Measurements from ENCODE around the gene FUS.
"Not testable (repeated sequence)": the region's sequence is repeated elsewhere in the genome, so short reads cannot be mapped to it uniquely, and the experiment has no call there.

FUS gene

GRCh38 chr16:31179747-31180459 lies at the start of gene FUS:
Gene FUS, plus strand, starts transcription at chr16:31180139. Its CDS starts 76 bp downstream, at chr16:31180215.
- DNase-seq: peak; percentile 99

- DNase-seq: no peak
Observed at GRCh38 chr16:31130336-31130891, 49.5 kb upstream of the FUS start.

DNA sequence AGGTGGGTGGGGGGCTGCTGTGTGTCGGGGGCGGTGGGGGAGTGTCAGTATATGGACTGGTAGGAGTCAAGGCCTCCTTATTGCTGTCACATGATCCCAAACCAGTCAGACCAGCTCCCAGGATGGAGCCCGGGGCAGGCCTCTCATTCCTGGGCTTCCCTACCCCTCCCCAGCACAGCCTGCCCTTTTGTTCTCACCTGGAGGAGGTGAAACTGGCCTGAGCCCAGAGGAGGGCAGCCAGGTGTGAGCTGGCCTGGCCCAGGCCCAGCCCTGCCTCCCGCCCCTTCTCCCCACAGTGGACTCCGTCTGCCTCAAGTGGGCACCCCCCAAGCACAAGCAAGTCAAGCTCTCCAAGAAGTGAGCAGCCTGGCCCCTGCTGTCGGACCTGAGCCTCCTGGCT lies 49.0 kb upstream of the FUS start:
- DNase-seq: no peak

DNA sequence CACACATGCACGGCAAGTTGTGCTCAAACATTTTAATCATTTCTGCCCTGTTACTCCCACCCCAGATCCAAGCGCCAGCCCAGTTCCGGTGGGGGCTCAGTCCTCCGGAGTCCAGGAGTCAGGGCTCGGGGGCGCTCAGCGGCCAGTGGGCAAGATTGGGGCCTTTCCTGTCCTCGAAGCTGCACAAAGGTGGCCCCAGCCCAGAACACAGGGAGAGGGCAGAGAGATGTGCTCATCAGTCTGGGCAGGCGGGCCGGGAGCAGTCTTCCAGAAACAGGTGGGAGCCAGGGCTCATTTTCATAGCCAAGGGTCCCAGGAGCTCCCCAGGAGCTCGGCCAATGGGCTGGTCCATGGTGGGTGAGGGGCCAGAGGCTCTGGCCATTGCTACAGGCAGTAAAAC lies 48.5 kb upstream of the FUS start:
- no peak for DNase-seq

GRCh38 chr16:31131841-31132271 lies 48.1 kb upstream of the FUS start:
- no peak for DNase-seq

DNA sequence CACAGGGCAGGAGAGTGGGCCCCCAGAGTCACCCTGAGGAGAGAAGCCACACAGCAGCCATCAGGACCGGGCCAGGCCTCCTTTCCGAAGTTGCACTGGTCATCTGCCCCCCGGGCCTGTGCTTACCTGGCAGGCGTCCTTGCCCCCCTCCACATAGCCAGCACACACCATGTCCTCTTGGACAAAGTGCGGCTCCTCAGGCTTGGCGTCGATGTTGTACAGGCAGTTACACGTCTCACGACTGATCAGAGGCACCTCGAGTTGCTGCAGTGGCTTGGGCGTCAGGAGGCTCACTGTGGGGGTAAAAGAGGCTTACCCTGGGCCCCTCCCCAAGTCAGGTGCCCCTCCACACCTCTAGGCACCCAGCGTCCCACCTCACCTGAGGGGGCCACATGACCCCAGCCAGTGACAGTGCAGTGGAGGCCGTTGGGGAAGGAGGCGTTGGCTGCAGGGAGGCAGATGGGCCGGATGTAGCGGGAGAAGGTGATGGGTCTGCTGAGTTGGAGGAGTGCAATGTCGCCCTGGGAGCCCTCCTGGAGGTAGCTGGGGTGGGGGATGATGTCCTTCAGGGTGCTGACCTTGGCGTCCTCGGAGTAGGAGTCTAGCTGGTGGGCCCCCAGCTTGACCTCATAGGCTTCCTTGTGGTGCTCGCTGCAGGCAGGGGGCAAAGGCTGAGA lies 47.5 kb upstream of the FUS start:
- no peak for DNase-seq

GRCh38 chr16:31133046-31133501 lies 46.9 kb upstream of the FUS start:
- DNase-seq: no peak

DNA sequence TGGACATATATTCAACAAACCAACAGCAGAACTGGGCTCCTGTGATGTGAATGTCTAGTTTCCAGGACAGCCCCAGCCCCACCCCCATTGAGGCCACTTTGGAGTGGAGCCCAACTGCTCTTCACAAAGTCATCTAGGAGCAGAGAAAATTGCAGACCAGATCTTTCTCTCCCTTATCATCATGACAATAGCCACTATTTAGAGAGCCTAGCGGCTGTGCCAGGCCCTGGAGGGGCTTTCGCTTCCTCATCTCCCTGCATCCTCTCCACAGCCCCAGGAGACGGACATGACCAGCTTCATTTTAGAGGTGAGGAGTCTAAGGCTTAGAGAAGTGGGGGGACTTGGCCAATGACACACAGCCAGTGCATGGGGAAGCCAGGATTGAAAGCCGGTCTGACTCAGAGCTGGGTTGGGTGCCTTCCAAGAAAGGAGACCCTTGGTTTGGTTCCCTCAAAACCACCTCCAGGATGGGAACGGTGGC lies 45.8 kb upstream of the FUS start:
- DNase-seq: no peak

- DNase-seq: peak; percentile 54
Observed at GRCh38 chr16:31134625-31135534, 45.1 kb upstream of the FUS start.

DNA sequence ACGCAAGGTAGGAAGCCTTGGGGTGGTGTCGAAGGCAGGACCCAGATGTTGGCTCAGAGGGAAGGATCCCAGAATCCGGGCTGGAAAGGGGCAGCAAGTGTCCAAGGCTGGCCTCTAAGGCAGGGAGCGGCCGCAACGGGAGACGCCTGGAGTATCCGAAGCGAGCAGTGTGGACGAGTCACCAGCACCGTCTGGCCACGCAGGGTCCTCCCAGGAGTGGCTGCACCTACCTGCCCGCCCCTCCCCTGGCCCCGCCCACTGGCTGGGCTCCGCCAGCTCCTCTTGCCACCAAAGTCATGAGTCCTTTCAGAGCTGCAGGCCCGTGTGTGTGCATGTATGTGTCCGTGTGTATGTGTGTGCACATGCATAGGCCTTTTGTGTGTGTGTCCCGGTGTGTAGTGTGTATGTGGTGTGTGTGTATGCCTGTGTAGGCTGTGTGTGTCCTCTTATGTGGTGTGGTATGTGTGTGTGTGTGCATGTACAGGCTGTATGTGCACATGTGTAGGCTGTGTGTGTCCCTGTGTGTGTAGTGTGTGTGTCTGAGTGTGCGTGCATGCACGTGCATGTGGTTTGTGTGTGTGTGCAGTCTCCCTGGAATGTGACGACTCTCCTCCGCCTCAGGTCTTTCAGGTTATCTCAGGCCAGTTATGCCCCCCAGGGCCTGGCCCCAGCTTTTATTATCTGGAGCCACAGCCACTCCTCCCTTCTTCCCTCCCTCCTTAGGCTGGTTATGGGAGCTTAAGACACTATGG lies 44.2 kb upstream of the FUS start, which contains the start of gene PRSS8:
PRSS8 (minus strand) TSS at position 193 of the 752 bp plus-strand sequence. CDS start 229 bp downstream, outside the sequence.
- no peak for DNase-seq

DNA sequence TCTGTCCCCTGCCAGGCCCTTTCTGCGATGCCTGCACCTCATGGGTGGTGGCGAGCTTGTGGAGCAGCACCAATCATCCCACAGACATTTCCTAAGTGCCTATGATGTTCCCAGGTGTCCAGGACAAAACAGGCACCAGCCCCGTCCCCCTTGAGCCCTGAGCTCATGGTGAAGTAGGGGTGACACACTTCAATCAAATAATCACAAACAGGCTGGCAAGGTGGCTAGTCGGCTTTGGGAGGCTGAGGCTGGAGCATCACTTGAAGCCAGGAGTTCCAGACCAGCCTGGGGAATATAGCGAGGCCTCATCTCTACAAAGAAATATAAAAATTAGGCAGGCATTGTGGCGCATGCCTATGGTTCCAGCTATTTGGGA lies 43.7 kb upstream of the FUS start:
- no peak for DNase-seq

GRCh38 chr16:31136822-31137499 lies 43.0 kb upstream of the FUS start:
- DNase-seq: not testable (repeated sequence)

GRCh38 chr16:31138621-31139578 lies 41.0 kb upstream of the FUS start:
- peak; percentile 23 for DNase-seq

DNA sequence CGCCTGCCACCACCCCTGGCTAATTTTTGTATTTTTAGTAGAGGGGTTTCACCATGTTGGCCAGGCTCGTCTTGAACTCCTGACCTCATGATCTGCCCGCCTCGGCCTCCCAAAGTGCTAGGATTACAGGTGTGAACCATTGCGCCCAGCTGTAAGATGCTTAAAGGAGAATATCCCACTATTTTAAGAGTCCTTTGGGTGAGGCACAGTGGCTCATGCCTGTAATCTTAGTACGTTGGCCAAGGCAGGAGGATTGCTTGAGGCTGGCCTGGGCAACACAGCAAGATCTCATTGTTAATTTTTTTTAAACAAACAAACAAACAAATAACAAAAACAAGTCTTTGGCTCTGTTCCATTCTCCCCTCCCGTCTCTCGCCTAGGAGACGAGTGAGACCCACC lies 38.9 kb upstream of the FUS start:
- DNase-seq: not testable (repeated sequence)

DNA sequence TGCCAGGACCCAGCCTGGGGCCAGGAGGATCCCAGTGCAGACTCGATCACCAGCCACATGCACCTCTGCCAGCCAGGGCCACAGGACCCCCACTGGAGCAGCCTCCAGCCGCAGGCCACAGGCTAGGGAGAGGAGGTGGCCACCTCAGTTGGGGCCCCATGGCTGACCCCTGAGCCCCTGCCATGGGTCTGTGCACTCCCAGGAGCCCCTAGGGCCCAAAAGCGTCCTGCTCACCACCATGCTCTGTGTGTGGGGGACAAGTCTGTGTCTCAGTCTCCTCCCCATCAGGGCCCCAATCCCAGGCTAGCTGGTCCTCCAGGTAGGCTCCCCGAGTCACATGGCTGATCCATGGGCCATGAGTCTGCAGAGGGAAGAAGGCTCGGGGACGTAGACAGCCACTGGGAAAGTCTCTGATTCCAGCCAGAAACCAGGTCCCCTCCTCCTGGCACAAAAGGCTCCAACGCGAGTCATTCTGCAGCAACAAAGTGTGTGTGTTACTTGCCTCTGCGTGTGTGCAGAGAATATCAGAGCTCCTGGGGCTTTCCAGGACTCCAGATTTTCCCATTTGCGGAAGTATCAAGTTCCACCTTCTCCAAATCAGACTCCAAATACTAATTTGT lies 38.3 kb upstream of the FUS start:
- no peak for DNase-seq

GRCh38 chr16:31142109-31143010 lies 37.6 kb upstream of the FUS start:
- DNase-seq: peak; percentile 99

DNA sequence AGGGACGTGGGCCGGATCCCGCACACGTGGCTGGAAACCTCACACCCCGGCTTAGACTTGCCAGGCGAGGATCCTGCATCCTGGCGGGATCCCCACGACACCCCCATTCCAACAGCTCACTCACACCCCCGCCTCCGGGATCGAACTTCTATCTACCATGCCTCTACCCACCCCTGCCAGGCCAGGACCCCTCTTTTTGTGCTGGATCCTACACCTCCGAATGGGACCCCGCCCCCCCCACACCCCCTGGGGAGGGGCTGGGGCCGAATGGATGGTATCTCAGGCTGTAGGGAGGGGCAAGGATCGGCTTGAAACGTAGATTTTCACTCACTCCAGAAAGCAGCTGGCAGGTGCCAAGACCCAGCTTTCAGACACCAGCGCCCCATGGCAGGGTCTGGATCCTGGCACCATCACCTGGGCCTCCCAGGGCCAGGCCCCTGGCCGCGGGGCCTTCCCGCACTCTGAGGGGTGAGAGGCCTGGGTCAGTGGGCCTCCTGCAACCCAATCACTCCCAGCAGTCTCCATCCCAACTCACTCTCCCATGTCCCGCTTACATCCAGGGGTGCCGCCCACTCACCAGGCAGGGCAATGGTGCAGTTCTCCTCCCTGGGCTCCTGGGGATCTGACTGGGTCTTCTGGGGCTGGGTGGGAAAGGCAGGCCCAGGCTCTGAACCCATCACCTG lies 36.8 kb upstream of the FUS start:
- no peak for DNase-seq

DNA sequence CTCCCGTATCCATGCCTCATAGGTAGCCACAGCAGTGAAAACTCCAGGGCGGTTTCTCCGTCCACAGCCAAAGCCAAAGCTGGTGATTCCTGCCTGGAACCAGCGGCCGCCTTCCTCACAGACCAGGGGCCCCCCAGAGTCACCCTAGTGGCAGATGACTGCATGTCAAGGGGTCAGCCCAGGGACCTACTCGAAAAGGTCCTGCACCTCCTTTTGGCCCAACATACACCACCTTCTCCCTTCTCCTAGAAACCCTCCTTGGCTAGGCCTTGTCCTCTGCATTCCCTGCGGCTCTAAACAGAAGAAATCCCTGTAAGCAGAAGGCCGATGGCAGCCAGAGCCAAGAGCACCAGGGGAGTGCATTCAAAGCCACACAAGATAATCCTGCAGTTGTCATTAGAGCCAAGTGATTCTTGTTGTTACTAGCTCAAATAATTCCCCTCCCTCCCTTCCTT lies 36.2 kb upstream of the FUS start:
- DNase-seq: no peak
